GM10266 (cell line): ENCODE measurements around the gene KANK4.

Experiments used
- DNase-seq: peaks from one replicate; pipeline ENCODE4 v3.0.0; 2012; ENCODE audit errors: extremely low spot score
- CTCF ChIP-seq: IDR thresholded peaks from 2 replicates; pipeline ENCODE4 v1.5.1; 2012; ENCODE audit warnings: mild to moderate bottlenecking, low read depth; ENCODE audit not compliant: control insufficient read depth, insufficient read depth; ENCODE audit errors: missing control alignments

Gene KANK4

GRCh38 chr1:62237950-62238374 is 81.3 kb downstream of the KANK4 start:
- no peak for DNase-seq
- no peak for TF ChIP-seq CTCF

- no peak for TF ChIP-seq CTCF
- no peak for DNase-seq
Observed at GRCh38 chr1:62237361-62237760, 81.9 kb downstream of the KANK4 start.

GRCh38 chr1:62235576-62235975 is 83.7 kb downstream of the KANK4 start:
- TF ChIP-seq CTCF, result no peak
- DNase-seq, result no peak

GRCh38 chr1:62234688-62235087 is 84.5 kb downstream of the KANK4 start:
- TF ChIP-seq CTCF, result no peak
- DNase-seq, result no peak

- no peak for TF ChIP-seq CTCF
Observed at GRCh38 chr1:62233926-62234450, 85.2 kb downstream of the KANK4 start.

GRCh38 chr1:62232871-62233278 is 86.4 kb downstream of the KANK4 start:
- TF ChIP-seq CTCF, result no peak
- no peak for DNase-seq

More at GRCh38 chr1:62233926-62234450, 85.2 kb downstream of the KANK4 start:
- no peak for DNase-seq

- no peak for TF ChIP-seq CTCF
Observed at GRCh38 chr1:62230718-62231117, 88.5 kb downstream of the KANK4 start.

More at GRCh38 chr1:62230718-62231117, 88.5 kb downstream of the KANK4 start:
- no peak for DNase-seq
